Measurements from ENCODE around the gene TMEM273. TPM values are rescaled to one million over a fixed set of nuclear protein-coding genes. Genes with fewer than 3 reads are reported as not detected.

The TMEM273 gene
- total RNA-seq, 1 experiment from 2014 or later, result not detected

DNA sequence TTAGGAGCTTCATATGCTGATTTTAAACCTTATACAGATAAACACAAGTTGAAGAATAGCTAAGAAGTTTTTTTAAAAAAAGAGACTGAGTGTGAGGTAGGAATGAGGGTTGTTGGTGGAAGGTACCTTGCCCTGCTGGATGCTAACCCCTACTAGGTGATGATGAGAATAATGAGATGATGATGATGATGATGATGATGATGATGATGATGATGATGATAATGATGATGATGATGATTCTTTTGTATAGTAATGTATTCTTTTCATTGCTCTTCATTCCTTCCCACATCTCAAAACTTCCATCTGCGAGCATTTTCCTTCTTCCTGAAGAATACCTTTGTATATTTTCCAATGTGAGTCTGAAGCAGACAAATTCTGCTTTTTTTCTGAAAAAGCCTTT, 14.1 kb upstream of the TMEM273 start:
- H3K27me3 ChIP-seq (ENCODE audit: insufficient read depth, low read length), result peaks cover 62% of the 10 kb centered on the region
- TF ChIP-seq TCF7L2 (IDR thresholded peaks at IDR 0.05; ENCODE audit: borderline replicate concordance, extremely low read depth, insufficient read depth, insufficient read length) (no peak), FOSL1 (IDR thresholded peaks at IDR 0.05; ENCODE audit: low read depth) (no peak), SRF (IDR thresholded peaks at IDR 0.05; ENCODE audit: low read depth) (no peak), EGR1 (IDR thresholded peaks at IDR 0.05; ENCODE audit: low read depth) (no peak), EZH2phosphoT487 (IDR thresholded peaks at IDR 0.05; ENCODE audit: borderline replicate concordance) (no peak), ELF1 (IDR thresholded peaks at IDR 0.05; ENCODE audit: borderline replicate concordance, low read depth) (no peak), SP1 (IDR thresholded peaks at IDR 0.05; ENCODE audit: low read depth) (no peak), SIN3A (IDR thresholded peaks at IDR 0.05; ENCODE audit: low read depth) (no peak), CEBPB (IDR thresholded peaks at IDR 0.05; ENCODE audit: low read depth) (no peak)
- TF ChIP-seq, protein P1, sequence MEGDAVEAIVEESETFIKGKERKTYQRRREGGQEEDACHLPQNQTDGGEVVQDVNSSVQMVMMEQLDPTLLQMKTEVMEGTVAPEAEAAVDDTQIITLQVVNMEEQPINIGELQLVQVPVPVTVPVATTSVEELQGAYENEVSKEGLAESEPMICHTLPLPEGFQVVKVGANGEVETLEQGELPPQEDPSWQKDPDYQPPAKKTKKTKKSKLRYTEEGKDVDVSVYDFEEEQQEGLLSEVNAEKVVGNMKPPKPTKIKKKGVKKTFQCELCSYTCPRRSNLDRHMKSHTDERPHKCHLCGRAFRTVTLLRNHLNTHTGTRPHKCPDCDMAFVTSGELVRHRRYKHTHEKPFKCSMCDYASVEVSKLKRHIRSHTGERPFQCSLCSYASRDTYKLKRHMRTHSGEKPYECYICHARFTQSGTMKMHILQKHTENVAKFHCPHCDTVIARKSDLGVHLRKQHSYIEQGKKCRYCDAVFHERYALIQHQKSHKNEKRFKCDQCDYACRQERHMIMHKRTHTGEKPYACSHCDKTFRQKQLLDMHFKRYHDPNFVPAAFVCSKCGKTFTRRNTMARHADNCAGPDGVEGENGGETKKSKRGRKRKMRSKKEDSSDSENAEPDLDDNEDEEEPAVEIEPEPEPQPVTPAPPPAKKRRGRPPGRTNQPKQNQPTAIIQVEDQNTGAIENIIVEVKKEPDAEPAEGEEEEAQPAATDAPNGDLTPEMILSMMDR (IDR thresholded peaks at IDR 0.05 in 2 of 3, conservative IDR thresholded peaks at IDR 0.05 in 1 of 3; ENCODE audit: borderline replicate concordance in 1 of 3, insufficient read depth in 1 of 3, low read depth in 2 of 3, low read length in 2 of 3), result no peak
- H3K9me2 ChIP-seq (ENCODE audit: insufficient read depth), result no peaks in the 10 kb centered on the region
- intact Hi-C loops (cut with micrococcal nuclease), result no loop called here
- no TSS peak for BruUV-seq (replicated peaks)
- H3K9me3 ChIP-seq (ENCODE audit: control insufficient read depth in 1 of 2, insufficient read depth in 1 of 2, low read depth in 1 of 2, low read length in 2 of 2), result no peaks in the 10 kb centered on the region
- H3K9ac ChIP-seq (ENCODE audit: low read length), result no peak overlapping the region
- ChIA-PET CTCF (no interaction called here), RAD21 (ENCODE audit: low non-redundant PET in 1 of 2, low total read pairs in 2 of 2, uncharacterized antibody in 2 of 2, unreplicated experiment in 2 of 2) (no interaction called here), POLR2A (no interaction called here)
- no peak overlapping the region for H2AFZ ChIP-seq (ENCODE audit: low read depth, low read length, poor library complexity, severe bottlenecking)
- ATAC-seq (no peak), DNase-seq (ENCODE audit: low read depth, low spot score) (no peak)
- H3K4me3 ChIP-seq (replicated peaks in 1 of 2; ENCODE audit: low read depth in 1 of 2, low read length in 2 of 2), result no peak overlapping the region
- H3K4me2 ChIP-seq (ENCODE audit: low read length), result no peak overlapping the region
- no peaks in the 10 kb centered on the region for H3K79me2 ChIP-seq (ENCODE audit: insufficient read depth, low read length)
- no peak overlapping the region for H3K27ac ChIP-seq (ENCODE audit: low read depth, low read length)
- no peaks in the 10 kb centered on the region for H3K36me3 ChIP-seq (ENCODE audit: control insufficient read depth in 1 of 2, insufficient read depth in 2 of 2, low read length in 2 of 2)
- H4K20me1 ChIP-seq (ENCODE audit: insufficient read depth), result no peaks in the 10 kb centered on the region
- H3K4me1 ChIP-seq (ENCODE audit: control insufficient read depth in 1 of 2, insufficient read depth in 2 of 2, low read length in 2 of 2), result no peaks in the 10 kb centered on the region

DNA sequence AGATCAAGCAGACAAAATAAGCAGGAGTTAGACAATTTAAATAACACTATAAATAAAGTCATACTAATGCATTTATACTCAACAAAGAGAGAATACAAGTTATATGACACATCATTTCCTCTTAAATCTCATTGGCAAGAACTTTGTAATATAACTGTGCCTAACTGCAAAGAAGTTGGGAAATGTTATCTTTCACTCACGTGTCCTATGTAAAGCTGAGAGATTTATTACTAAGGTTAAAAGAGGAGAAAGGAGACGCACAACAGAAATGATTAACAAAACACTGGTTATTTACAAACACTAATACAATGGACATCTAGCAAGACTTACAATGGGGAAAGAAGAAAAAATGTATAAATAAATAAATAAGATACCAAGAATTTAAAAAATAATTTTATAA, 12.7 kb upstream of the TMEM273 start:
- ChIA-PET POLR2A (no interaction called here), RAD21 (ENCODE audit: low non-redundant PET in 1 of 2, low total read pairs in 2 of 2, uncharacterized antibody in 2 of 2, unreplicated experiment in 2 of 2) (no interaction called here), CTCF (no interaction called here)
- no peak overlapping the region for H3K4me3 ChIP-seq (replicated peaks in 1 of 2; ENCODE audit: low read depth in 1 of 2, low read length in 2 of 2)
- intact Hi-C loops (cut with micrococcal nuclease), result no loop called here
- DNase-seq (ENCODE audit: low read depth, low spot score), result no peak
- no peak overlapping the region for H3K27ac ChIP-seq (ENCODE audit: low read depth, low read length)
- no peaks in the 10 kb centered on the region for H3K9me3 ChIP-seq (ENCODE audit: control insufficient read depth in 1 of 2, insufficient read depth in 1 of 2, low read depth in 1 of 2, low read length in 2 of 2)
- no peak for ATAC-seq
- H3K9me2 ChIP-seq (ENCODE audit: insufficient read depth), result no peaks in the 10 kb centered on the region
- H3K79me2 ChIP-seq (ENCODE audit: insufficient read depth, low read length), result no peaks in the 10 kb centered on the region
- H3K27me3 ChIP-seq (ENCODE audit: insufficient read depth, low read length), result peaks cover 53% of the 10 kb centered on the region
- H4K20me1 ChIP-seq (ENCODE audit: insufficient read depth), result no peaks in the 10 kb centered on the region
- no TSS peak for BruUV-seq (replicated peaks)
- H3K9ac ChIP-seq (ENCODE audit: low read length), result no peak overlapping the region
- no peak overlapping the region for H3K4me2 ChIP-seq (ENCODE audit: low read length)
- H2AFZ ChIP-seq (ENCODE audit: low read depth, low read length, poor library complexity, severe bottlenecking), result no peak overlapping the region
- H3K4me1 ChIP-seq (ENCODE audit: control insufficient read depth in 1 of 2, insufficient read depth in 2 of 2, low read length in 2 of 2), result no peaks in the 10 kb centered on the region
- no peaks in the 10 kb centered on the region for H3K36me3 ChIP-seq (ENCODE audit: control insufficient read depth in 1 of 2, insufficient read depth in 2 of 2, low read length in 2 of 2)
- TF ChIP-seq RAD21 (IDR thresholded peaks at IDR 0.05; ENCODE audit: low read depth), result no peak
- no peak for TF ChIP-seq EZH2phosphoT487 (IDR thresholded peaks at IDR 0.05; ENCODE audit: borderline replicate concordance)
- no peak for TF ChIP-seq ZNF274 (IDR thresholded peaks at IDR 0.05; ENCODE audit: low read depth, low read length)
- TF ChIP-seq, protein P2, sequence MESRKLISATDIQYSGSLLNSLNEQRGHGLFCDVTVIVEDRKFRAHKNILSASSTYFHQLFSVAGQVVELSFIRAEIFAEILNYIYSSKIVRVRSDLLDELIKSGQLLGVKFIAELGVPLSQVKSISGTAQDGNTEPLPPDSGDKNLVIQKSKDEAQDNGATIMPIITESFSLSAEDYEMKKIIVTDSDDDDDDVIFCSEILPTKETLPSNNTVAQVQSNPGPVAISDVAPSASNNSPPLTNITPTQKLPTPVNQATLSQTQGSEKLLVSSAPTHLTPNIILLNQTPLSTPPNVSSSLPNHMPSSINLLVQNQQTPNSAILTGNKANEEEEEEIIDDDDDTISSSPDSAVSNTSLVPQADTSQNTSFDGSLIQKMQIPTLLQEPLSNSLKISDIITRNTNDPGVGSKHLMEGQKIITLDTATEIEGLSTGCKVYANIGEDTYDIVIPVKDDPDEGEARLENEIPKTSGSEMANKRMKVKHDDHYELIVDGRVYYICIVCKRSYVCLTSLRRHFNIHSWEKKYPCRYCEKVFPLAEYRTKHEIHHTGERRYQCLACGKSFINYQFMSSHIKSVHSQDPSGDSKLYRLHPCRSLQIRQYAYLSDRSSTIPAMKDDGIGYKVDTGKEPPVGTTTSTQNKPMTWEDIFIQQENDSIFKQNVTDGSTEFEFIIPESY (IDR thresholded peaks at IDR 0.05; ENCODE audit: extremely low read depth, insufficient replicate concordance, low read length), result no peak
- no peak for TF ChIP-seq ZFX (IDR thresholded peaks at IDR 0.05)
- TF ChIP-seq FOSL1 (IDR thresholded peaks at IDR 0.05; ENCODE audit: low read depth), result no peak
- no peak for TF ChIP-seq POLR2AphosphoS5 (IDR thresholded peaks at IDR 0.05; ENCODE audit: low read depth, low read length)
